NOMO-1 (cell line): Measurements from ENCODE around the gene PRKCE.

Source experiments
- DNase-seq, 2 experiments: peaks; one replicate each; lab custom pipeline; 2025; ENCODE audit not compliant: unreplicated experiment in 2 of 2; lab: John Stamatoyannopoulos, UW

The PRKCE gene

DNA sequence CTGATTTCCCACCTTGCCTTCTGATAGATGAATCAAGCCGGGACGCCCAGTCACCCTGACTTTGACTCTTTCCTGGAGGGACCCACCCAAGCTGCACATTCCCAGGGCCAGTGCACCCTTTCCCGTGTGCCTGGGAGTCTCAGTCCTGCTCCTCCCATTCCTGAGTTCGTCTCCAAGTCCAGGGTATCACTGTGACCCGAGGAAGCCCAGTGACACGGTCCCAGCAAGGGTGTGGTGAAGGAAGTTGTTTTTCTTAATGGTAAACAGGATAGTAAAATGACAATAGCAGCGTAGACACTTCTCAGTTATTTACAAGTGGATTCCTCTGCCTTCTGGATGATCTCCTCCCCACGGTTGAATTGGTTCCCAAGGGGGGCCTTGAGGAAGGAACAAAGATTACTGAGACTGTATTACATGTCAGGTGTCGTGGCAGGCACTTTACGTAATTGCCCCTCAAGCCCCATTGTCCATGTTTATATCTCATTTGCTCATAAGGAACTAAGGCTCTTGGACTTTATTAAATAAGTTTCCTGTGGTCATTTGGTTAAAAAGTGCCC, 123.3 kb downstream of the PRKCE start:
- no peak for DNase-seq

DNA sequence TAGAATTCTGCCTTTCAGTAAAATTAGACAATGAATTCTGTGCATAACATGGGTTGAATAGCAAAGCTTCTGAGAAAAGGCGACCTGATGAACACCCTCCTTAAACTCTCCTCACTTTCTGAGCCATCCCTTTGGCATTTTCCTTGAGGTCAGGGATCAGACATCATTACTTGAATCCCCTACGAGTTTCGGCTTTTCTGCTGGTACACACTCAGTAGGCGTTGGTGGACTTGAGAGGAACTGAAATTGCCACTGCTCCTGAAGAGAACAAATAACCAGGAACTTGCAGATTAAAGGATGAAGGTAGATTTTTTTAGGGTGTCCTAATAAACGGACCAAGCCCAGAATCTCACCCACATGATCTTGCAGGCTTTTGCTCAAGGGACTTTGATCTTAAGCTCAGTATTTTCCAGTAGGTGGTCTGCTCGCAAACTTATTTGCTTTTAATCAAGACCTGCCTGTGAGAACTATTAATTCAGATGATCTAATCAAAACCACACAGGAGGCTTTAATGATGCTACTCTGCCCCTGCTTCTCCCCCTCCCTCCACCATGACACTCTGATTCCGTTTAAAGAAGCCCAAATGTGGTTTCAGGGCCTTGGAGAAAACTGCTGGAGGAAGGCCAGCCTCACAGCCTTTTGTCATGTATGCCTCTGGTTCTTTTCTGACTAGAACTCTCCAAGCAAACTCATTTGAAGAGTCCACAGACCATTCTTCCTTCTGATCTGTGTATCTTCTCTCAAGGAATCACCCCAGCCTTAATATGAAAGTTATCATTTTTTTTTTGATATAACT, 124.9 kb downstream of the PRKCE start:
- peak in 1 of 2 experiments; percentile 34 for DNase-seq

DNA sequence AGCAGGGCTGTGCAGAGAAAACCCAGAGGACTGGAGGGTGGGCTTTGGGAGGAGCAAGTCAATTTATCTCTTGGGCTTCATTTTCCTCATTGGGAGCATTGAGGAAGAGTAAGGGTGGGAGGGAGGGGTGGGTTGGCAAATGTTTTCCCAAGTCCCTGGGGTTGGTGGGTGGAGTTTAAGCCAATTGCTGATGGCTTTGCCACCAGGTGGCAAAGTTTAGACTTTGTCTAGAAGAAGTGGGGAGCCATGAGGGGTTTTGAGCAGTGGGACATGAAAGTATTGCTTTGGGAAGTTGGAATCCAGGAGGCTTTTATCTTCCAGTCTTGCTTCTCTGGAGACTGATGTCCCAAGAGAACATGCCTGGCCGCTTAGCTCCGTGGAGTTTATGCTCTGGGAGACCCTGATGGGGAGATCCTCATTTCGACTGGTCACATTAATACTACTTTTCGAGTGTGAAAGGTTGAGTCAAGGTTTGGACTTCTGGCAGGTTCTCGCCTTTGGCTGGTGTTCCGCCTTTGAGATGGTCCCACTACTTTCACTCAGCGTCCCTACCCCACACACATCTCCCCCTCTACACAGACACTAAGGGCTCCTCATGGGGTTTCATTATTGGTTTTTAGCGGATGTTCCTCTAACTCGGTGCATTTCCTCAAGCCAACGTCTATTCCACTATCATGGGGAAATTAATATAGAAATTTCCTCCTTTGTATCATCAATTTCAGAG, 126.7 kb downstream of the PRKCE start:
- DNase-seq, result no peak

DNA sequence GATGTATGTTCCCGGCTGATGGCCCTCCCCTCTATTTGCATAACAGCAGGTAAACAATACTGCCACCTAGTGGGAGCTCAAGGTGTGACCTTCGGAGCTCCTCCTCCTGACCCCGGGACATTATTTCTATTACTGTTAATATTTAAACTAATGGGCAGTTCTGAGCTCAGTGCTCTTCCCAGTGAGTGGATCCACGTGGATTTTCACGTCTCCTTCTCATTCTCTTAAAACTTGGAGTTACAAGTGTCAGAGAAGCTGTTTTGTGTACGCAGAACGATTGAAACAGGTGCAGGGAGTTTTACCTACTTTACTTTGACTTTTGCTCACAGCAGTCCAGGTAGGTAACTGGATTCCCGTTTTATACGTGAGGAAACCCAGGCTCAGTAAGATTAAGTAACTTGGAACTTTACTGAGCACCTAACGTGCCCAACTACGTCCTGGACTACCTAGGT, 127.3 kb downstream of the PRKCE start:
- peak; percentile 14 to 64 for DNase-seq

DNA sequence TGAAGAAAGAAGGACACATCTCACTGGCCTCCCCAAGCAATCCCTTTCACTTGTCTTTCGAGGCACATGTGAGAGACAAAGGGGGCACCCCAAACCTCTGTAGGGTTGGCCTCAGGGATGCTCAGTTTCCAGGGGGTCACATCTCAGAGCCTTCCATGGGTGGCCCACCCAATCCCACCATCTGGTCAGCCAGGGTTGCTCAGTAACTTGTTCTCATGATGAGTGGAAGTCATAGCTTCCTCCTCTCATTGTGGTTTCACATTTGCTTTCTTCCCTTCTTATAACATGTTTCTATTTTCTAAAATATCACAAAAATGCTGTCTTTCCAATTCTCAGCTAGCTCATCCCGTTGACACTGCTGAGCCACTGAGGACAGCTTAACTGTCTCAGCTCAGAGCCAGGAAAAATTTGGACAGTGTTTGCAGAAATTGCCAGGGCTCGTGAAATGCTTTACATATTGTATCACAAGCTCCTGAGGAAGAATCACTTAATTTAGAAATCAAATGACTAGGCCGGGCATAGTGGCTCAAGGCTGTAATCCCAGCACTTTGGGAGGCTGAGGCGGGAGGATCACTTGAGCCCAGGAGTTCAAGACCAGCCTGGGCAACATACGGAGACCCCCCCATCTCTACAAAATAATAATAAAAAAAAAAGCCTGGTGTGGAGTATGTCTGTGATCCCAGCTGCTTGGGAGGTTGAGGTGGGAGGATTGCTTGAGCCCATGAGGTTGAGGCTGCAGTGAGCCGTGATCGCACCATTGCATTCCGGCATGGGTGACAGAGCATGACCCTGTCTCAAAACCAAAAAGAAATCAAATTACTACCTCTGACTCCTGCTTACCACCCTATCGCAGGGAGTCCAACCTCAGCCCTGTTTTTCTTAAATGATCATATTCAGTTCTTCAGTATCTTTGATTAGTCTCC, 129.3 kb downstream of the PRKCE start:
- DNase-seq, result peak in 1 of 2 experiments; percentile 7

DNA sequence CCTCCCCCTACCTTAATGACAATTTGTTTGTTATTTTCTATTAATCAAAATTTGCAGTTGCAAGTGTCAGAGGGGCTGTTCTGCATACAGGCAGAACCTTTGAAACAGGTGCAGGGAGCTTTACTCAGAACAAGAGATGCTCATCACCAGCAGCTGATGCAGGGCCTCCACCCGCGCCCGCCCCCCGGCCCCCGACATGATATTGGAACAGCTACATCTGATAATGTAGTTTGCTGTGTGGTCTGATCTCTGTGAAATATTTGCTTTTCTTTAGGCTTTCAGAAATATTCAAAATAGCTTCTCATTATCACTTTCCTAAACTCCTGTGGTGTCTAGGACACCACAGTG, 130.0 kb downstream of the PRKCE start:
- DNase-seq, result no peak

DNA sequence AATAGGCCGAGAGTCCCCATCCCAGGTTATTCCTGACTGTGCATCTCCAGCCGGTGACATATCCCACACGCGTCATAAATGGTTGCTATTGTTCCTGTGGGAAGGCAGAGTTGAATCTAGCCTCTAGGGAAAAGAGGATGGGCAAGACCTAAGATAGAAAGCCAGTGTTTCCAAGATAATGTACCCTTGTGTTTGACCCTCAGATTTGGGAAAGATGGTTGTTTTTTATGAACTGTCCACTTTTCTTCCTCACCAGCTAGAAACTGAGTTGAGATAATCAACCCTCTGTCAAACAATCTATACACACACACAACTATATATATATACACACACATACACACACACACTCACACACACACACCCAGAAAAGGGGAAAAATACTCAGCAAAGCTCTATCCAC, 131.0 kb downstream of the PRKCE start:
- DNase-seq, result no peak

DNA sequence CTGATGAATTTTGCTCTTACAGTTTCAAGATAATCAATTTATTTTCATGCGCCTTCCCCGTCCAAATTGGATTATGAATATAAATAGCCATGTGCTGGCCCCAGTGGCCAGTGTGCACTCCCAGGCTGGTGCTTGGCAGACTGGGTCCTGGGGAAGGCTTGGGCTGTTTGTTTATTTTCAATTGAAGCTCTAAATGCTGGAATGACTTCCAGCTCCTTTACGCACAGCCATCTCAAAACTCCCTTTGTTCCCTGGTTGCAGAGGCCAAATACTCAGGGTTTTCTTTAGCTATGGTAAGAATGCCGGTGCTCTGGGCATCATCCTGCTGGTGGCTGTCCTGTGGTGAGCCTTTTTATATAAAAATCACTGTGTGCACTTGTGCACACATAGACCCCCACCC, 131.5 kb downstream of the PRKCE start:
- DNase-seq, result no peak

DNA sequence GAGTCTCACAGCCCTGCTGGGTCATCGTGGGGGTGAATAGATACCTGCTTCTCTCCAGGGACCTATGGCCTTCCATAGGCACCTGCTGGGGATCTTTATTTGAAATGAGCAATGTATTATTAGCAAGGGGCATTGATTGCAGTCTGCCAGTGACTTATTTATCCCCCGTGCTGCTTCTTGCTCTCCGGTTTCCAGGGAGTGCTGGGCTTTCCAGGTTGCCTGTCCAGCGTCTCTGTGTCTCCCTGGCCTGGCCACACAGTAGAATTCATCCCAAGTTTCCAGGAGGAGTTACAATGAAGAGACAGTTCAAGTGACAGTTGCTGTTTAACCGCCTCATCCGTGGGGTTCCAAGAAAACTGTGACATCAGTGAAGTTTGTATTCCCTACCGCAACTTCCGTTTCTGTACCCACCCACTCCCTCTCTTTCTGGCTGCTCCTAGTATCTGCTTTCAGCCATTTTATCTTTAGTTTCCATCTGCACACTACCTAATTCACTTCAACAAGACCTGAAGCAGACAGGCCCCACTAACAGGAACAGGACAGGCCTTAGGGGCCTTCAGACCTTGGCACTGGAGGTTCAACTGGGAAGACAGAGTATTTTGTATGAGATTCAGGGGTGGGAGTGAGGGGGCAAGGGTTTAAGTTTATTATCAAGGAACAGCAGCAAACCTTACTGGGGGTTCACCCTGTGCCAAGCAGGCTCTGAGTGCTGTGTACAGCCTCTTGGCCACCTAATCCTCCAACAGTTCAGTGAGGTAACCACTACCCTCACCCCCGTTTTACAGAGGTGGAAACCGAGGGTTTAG, 134.8 kb downstream of the PRKCE start:
- no peak for DNase-seq

DNA sequence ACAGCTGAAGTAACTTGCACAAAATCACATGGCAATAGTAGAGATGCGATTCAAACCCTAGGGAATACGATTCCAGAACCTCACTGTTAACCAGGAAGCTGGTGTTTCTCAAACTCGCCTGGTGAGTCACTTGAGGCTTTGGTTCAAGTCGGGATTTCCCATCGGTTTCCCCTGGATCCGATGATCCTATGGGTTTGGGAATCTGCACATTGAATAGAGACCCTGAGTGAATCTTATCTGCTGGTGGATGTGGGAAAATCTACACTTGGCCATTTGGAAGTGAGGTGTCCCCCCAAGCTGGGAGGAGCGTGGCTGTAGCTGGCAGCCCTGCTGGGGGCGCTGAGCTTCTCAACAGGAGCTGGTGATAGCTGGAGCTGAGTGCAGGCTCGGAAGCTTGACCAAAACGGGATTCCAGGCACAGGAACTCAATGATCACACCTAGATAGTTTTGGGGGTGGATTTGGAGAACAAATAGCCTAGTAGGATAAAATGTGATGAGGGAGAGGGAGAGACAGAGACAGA, 135.4 kb downstream of the PRKCE start:
- DNase-seq, result no peak

DNA sequence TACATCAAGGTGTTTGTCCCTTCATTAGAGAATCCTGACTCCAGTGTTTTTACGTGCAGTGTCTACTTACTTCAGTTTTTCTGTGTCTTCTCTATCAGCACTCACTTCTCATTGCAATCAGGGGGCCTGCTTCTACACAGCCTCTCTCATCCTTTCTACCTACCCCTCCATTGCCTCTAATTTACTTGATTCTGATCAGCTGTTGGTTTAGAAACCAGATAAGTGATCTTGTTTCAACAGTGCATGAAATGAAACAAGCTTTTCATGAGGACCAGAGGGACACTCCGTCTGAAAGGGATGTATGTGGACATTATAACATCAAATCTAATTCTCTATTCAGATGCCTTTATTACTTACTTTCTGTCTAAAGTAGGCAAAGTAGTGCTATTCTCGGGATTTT, 136.9 kb downstream of the PRKCE start:
- DNase-seq, result no peak

DNA sequence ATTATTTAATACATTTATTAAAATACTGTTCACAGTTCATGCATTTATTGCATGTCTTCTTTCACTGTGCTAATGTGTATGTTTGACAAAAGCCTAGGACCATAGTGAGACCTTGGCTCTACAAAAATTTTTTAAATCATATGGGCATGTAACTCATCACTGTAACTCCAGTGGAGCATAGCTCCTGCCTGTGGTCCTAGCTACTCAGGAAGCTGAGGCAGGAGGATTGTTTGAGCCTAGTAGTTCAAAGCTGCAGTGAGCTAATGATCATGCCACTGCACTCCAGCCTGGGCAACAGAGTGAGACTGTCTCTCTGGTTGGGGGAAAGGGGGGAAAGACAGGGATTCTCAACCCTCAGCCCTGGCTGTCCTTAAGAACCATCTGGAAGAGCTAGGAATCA, 137.8 kb downstream of the PRKCE start:
- DNase-seq, result no peak

DNA sequence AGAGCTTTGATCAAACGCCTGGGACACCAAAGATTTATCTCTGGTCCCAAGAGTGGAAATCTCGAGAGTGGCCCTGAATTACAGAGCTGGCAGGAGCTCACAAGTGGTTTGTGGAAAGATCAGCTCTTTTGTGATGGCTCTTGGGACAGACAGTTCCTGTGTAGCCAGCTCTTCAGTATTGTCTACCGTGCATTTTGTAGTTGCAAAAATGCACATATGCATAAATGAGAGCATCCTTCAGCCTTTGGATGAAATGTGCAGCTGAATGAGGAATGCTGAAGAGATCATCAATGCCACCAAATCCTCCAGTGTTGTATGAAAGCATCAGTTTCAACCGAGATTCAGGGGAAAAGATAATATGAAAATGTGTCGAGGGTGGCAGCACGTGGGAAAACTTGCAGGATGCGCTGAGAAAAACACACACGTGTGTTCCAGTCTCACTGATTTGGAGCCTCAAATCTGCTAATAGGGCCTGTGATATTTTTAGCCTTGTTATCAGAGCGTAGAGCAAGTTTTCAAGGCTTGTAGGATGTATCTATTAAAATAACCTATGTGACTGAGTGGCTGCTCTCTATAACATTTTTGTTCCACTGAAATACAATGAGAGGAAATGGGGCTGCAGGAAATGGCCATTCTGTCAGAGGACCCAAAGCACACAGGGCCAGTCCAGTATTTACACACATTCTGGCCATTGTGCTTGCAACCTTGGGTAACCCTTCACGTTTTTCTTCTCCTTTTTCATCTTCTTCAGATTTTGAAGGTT, 138.7 kb downstream of the PRKCE start:
- DNase-seq, result no peak

DNA sequence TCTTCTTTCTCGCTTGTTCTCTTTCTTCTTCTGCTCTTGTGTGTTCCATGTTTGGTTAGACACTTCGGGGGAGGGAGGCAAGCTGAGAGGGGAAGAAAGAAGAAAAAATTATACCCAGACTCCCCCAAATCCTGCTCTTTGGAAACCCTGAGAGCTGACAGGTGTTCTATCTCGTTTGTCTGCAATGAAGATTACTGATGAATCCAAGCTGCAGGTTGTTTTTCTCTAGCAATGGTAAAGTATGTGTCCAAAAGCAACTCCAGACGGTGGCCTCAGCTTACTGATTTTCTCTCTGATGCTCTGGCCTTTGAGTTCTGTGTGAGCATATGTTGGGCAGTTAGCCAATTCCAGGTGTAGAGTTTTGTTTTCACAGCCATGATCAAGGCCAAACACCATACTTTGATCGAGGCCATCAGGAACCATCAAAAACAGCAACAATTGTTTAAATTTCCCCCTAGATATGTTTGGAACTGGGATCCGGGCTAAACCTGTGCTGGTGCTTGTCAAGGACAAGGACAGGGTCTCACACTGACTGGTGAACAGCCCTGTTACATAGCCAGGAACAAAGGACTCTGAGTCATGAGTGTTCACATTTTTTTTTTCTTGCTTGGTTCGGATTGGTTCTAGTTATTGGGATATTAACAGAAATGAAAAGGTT, 142.0 kb downstream of the PRKCE start:
- DNase-seq, result no peak

DNA sequence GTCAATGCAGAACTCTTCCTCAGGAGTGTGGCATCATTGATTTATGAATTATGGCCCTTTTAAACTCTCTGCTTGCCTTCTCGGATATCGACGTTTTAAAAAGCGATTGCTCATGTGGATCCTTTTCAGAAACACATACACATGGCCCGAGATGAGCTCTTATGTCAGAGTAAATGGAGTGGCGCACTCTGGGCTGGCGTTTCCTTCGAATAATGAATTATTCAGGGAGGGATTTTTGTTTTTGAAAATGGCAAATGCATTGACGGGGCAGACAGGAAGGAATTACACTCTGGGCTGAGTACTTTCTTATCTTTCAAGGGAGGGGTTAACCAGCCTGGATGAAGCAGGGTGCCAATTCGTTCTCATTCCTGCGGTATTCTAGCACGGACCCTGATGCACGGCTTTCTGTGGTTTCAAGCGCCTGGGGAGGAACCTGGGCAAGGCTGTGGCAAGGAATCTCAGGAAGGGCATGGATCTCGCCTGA, 142.7 kb downstream of the PRKCE start:
- DNase-seq, result no peak

DNA sequence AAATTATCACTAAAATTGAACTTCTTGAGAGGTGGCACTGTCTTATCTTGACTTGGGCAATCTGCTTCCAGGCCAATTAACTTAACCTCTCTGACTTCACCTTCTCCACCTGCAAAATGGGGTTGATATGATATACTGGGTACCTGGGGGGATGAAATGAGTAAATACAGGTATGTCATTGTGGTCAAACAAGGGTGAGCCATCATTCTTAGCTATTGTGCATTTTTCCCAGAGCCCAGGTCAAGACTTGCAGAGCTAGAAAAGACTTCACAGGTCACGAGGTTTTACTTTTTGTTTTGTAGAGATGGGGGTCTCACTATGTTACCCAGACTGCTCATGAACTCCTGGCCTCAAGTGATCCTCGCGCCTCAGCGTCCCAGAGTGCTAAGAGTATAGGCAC, 145.0 kb downstream of the PRKCE start:
- no peak for DNase-seq

DNA sequence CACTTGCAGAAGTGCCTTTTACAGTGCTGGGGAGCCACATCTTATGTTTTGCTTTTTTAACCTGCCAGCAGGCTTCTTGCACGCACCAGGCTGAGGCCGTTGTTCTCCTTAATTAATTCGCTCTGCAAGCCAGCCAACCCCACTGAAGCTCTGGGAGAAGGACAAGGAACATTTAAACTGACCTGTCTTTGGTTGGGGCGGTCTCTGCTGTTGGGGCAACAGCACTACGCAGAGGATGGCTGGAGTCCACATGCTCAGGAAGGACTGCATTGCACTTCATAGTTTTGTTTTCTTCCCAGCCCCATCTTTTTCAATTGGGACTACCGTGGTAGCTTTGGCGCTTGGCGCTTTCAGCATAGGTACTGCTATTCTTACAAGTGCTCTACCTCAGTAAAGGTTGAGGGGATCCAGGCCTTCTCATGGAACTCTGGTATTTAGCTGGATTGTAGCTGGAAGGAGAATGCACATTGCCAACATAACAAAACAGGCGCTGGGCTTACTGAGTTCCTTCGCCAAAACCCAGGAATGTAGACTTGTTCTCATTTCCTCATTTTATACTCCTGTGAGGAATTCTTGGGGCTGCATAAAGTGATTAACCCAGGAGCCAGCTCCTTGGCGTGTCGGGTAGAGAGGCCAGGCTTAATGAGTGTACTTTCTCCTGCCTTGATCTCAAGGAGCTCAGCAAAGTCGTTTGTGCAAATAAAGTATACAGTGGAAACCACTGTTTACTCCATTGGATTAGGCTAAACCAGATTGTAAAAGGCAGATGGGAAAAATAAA, 146.2 kb downstream of the PRKCE start:
- DNase-seq, result no peak
